ENCODE data around the gene ZFR2. TPM values are rescaled to one million over a fixed set of nuclear protein-coding genes. Genes with fewer than 3 reads are reported as not detected.

ZFR2 gene
- total and polyA plus RNA-seq, 2 of the 8 experiments (the other 6 are each of a cell fraction or from before 2014, with no cell fraction given), result 14.5 to 28.4 TPM

DNA sequence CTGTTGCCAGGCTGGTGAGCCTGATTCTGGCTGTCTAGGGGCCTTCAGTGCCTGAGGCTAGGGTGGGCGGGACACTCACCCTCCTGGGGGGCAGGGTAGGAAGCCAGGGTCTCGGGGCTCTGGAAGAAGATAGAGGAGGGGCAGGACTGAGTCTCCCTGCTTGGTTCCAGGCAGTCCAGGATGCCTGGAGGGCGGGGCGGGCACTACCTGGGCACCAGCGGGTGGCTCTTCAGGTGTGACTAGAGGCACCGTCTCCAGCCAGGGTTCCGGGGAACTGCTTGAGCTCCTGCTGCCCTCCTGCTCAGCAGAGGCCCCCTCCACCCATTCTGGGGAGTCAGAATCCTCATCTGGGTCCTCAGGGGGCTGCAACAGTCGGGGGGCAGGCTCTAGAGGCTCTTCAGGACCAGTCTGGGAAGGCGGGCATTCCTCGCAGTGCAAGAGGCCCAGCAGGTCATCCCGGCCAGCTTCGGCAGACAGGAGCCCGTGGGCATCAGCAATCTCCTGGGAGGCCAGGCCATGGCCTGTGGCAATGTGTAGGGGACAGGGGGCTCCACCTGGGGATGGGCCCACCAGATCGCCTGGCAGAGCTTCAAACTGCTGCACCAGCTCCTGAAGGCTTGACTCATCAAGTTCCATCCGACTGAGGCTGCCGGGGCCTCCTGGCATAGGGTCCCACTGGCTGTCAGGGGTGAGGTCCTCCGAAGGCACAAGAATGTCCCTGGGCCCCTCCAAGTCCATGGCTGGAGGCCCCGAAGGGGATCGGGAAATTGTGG is 109.2 kb downstream of the ZFR2 start:
- POLR2A ChIA-PET (ENCODE audit: partially characterized antibody), result interaction anchor here (0.7 to 1.9 kb wide), 3 partner anchors 9 to 294 kb away, joined by 3 to 6 read pairs (median 3); no protein-coding TSS in a partner anchor
- H3K56ac ChIP-seq (replicated peaks; ENCODE audit: insufficient read length, low read depth, low read length), result no peak overlapping the region
- H3K4ac ChIP-seq (replicated peaks; ENCODE audit: insufficient read length, low read depth, low read length), result no peak overlapping the region
- H4K91ac ChIP-seq (replicated peaks; ENCODE audit: insufficient read length, low read length), result no peak overlapping the region
- peaks cover 5% of the 10 kb centered on the region for H3K23me2 ChIP-seq (ENCODE audit: low read depth, low read length)
- H2BK15ac ChIP-seq (ENCODE audit: low read length), result no peak overlapping the region
- H2BK20ac ChIP-seq (ENCODE audit: low read length), result no peak overlapping the region
- no peak overlapping the region for H2AK5ac ChIP-seq (ENCODE audit: low read depth, low read length)
- CTCF ChIA-PET (ENCODE audit: partially characterized antibody), result interaction anchor here (0.6 to 1.4 kb wide), 7 partner anchors 10 to 891 kb away, joined by 3 to 4 read pairs (median 3); no protein-coding TSS in a partner anchor
- H2BK12ac ChIP-seq (ENCODE audit: low read depth, low read length), result no peak overlapping the region
- H3K14ac ChIP-seq (ENCODE audit: insufficient read length), result no peak overlapping the region
- H3K9ac ChIP-seq (replicated peaks in 1 of 4; ENCODE audit: extremely low read depth in 1 of 4, low read depth in 3 of 4, low read length in 3 of 4), result no peak overlapping the region
- no peak overlapping the region for H4K5ac ChIP-seq (ENCODE audit: insufficient read length, low read depth, low read length)
- 94% methylated on average over 17 of the region's 19 CpGs; no CpG with 5 or more reads in 1 of the 2 experiments for WGBS, 2 experiments (ENCODE audit: extremely low coverage in 1 of 2, insufficient coverage in 1 of 2, insufficient read length in 1 of 2, insufficient replicate concordance in 2 of 2, low coverage in 1 of 2, low lambda C conversion rate in 2 of 2, missing lambda C conversion rate in 1 of 2)
- TF ChIP-seq SP2 (IDR thresholded peaks at IDR 0.05; ENCODE audit: low read length), result no peak
- no peak for TF ChIP-seq NANOG (IDR thresholded peaks at IDR 0.05; ENCODE audit: insufficient read depth, low read depth, low read length, poor library complexity, severe bottlenecking)
- TF ChIP-seq ASH2L (IDR thresholded peaks at IDR 0.05; ENCODE audit: low read length), result no peak
- TF ChIP-seq EZH2 (IDR thresholded peaks at IDR 0.05; ENCODE audit: low read depth, low read length, severe bottlenecking), result no peak
- no peak for TF ChIP-seq CEBPB (IDR thresholded peaks at IDR 0.05; ENCODE audit: low read depth, low read length)
- no peak for TF ChIP-seq TAF1 (IDR thresholded peaks at IDR 0.05; ENCODE audit: low read depth, low read length)
- no peak for TF ChIP-seq HDAC6 (IDR thresholded peaks at IDR 0.05; ENCODE audit: low read depth, low read length)
- no peak for TF ChIP-seq SP1 (IDR thresholded peaks at IDR 0.05; ENCODE audit: low read depth, low read length)
- TF ChIP-seq CTBP2 (IDR thresholded peaks at IDR 0.05; ENCODE audit: borderline replicate concordance, insufficient read depth, insufficient read length, low read length), result no peak
- TF ChIP-seq POU5F1 (IDR thresholded peaks at IDR 0.05; ENCODE audit: low read depth, low read length), result no peak
- no peak overlapping the region for H2BK120ac ChIP-seq (replicated peaks; ENCODE audit: low read depth, low read length)
- no peaks in the 10 kb centered on the region for H3K4me1 ChIP-seq (replicated peaks in 1 of 4; ENCODE audit: control insufficient read depth in 3 of 4, insufficient read depth in 4 of 4, low read length in 3 of 4)
- peaks cover 0 to 7% of the 10 kb centered on the region in 2 experiments; a peak in 1 of 4 replicates for H3K79me2 ChIP-seq (ENCODE audit: control insufficient read depth in 1 of 2, insufficient read depth in 2 of 2, low read length in 2 of 2)
- H4K20me1 ChIP-seq (replicated peaks in 1 of 2; ENCODE audit: control insufficient read depth in 1 of 2, insufficient read depth in 2 of 2, low read length in 2 of 2), result no peaks in the 10 kb centered on the region
- DNase-seq (ENCODE audit: low read depth in 1 of 2, low spot score in 2 of 2), result no peak
- H3K23ac ChIP-seq (ENCODE audit: insufficient read length), result no peak overlapping the region
- H2AFZ ChIP-seq (ENCODE audit: low read length), result no peak overlapping the region
- no peaks in the 10 kb centered on the region for H3K9me3 ChIP-seq (ENCODE audit: insufficient read depth in 2 of 2, low read depth in 1 of 2, low read length in 1 of 2)
- no peak overlapping the region for H3K27ac ChIP-seq (ENCODE audit: low read depth, low read length)
- H3K27me3 ChIP-seq (replicated peaks in 1 of 4; ENCODE audit: control insufficient read depth in 3 of 4, extremely low read depth in 1 of 4, insufficient read depth in 3 of 4, low read length in 3 of 4), result no peaks in the 10 kb centered on the region
- H3K36me3 ChIP-seq (ENCODE audit: control insufficient read depth in 2 of 4, insufficient read depth in 4 of 4, low read length in 3 of 4), result peaks cover 0 to 3% (median 0%) of the 10 kb centered on the region in 4 experiments; a peak in 2 of 8 replicates
- no peak overlapping the region for H3K4me3 ChIP-seq (ENCODE audit: extremely low read depth in 1 of 4, insufficient read depth in 2 of 4, low read depth in 3 of 4, low read length in 4 of 4)
- no peak for FAIRE-seq
- no peak overlapping the region for H2BK5ac ChIP-seq (ENCODE audit: low read depth, low read length)
- H3K4me2 ChIP-seq (ENCODE audit: insufficient read depth in 1 of 2, low read depth in 2 of 2, low read length in 2 of 2), result no peak overlapping the region
- H3K79me1 ChIP-seq (ENCODE audit: low read depth, low read length), result no peaks in the 10 kb centered on the region; the same call in 1 of the 2 replicates
- no peak overlapping the region for H3K18ac ChIP-seq (ENCODE audit: extremely low read depth, low read length)
- H4K8ac ChIP-seq (ENCODE audit: extremely low read depth, insufficient read depth, low read length), result no peak overlapping the region

Data from H1 (cell line).